ENCODE data around the gene SPIN1. TPM values are rescaled to one million over a fixed set of nuclear protein-coding genes. Genes with fewer than 3 reads are reported as not detected.
"Not testable (repeated sequence)": the region's sequence is repeated elsewhere in the genome, so short reads cannot be mapped to it uniquely, and the experiment has no call there.

The SPIN1 gene
- total and polyA plus RNA-seq, 7 donors: 2.5 to 17.2 (median 7.9) TPM

DNA sequence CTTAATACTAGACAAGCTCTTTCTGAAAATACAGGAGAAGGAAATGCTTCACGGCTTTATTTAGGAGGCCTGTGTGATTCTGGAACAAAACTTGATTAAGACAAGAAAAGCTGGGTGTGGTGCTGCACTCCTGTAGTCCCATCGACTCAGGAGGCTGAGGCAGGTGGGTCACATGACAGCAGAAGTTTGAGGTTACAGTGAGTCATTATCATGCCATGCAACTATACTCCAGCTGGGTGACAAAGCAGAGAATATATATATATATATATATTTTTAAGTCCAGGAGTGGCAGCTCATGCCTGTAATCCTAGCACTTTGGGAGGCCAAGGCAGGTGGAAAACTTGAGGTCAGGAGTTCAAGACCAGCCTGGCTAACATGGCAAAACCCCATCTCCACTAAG is 33.1 kb upstream of the SPIN1 start:
- intact Hi-C loops (cut with DNase I): no loop called here
- ATAC-seq: no peak
- H3K36me3 ChIP-seq (ENCODE audit: insufficient read depth in 1 of 2, low read depth in 1 of 2): no peaks in the 10 kb centered on the region
- WGBS, 3 donors: 73 to 84% (median 77%) methylated on average over 2 of the region's 2 CpGs
- TF ChIP-seq CTCF (IDR thresholded peaks at IDR 0.05): no peak
- DNase-seq: no peak
- H3K27ac ChIP-seq: no peak overlapping the region
- H3K9me3 ChIP-seq: no peaks in the 10 kb centered on the region
- no peak overlapping the region for H3K4me3 ChIP-seq
- H3K27me3 ChIP-seq (ENCODE audit: insufficient read depth in 3 of 3, low read length in 2 of 3): no peaks in the 10 kb centered on the region
- no peaks in the 10 kb centered on the region for H3K4me1 ChIP-seq

- H3K9me3 ChIP-seq; H3K4me1 ChIP-seq; DNase-seq; intact Hi-C loops (cut with DNase I); H3K27ac ChIP-seq; ATAC-seq; H3K36me3 ChIP-seq (ENCODE audit: insufficient read depth in 1 of 2, low read depth in 1 of 2); H3K27me3 ChIP-seq (ENCODE audit: insufficient read depth in 3 of 3, low read length in 2 of 3); H3K4me3 ChIP-seq: not testable (repeated sequence)
Observed at GRCh38 chr9:88357250-88357649, 31.0 kb upstream of the SPIN1 start.

- Histone ChIP-seq H3K36me3 (ENCODE audit: insufficient read depth in 1 of 2, low read depth in 1 of 2) (no peaks in the 10 kb centered on the region), H3K4me1 (no peaks in the 10 kb centered on the region), H3K27me3 (ENCODE audit: insufficient read depth in 3 of 3, low read length in 2 of 3) (no peaks in the 10 kb centered on the region), H3K9me3 (no peaks in the 10 kb centered on the region), H3K27ac (no peak overlapping the region), H3K4me3 (no peak overlapping the region)
- no peak for TF ChIP-seq CTCF (IDR thresholded peaks at IDR 0.05)
- 85 to 95% (median 86%) methylated on average over 4 of the region's 4 CpGs for WGBS, 3 donors
- intact Hi-C loops (cut with DNase I): no loop called here
- DNase-seq (no peak), ATAC-seq (no peak)
Observed at GRCh38 chr9:88358723-88359122, 29.5 kb upstream of the SPIN1 start.

DNA sequence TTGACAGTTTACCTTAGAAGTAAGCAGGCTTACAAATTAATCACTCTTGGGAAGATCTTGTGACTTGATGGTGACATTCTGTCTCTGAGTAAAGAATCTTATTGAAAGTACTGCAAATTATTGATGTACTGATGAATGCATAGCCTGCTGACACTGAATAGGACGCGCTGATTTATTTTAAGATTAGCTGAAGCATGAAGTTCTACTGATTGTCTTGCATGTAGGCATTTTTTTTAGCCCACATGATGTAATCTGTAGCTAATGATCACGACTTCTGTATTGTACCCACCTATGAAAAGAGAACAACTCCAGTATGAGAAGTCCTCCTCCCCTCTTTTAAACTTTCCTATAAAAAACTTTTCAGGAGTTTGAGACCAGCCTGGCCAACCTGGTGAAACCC is 28.3 kb upstream of the SPIN1 start:
- whole genome bisulfite sequencing, 3 donors: 84 to 87% (median 86%) methylated on average over 3 of the region's 3 CpGs
- no peak overlapping the region for H3K27ac ChIP-seq
- no peaks in the 10 kb centered on the region for H3K36me3 ChIP-seq (ENCODE audit: insufficient read depth in 1 of 2, low read depth in 1 of 2)
- intact Hi-C loops (cut with DNase I): no loop called here
- no peaks in the 10 kb centered on the region for H3K4me1 ChIP-seq
- no peak overlapping the region for H3K4me3 ChIP-seq
- ATAC-seq (no peak), DNase-seq (no peak)
- H3K9me3 ChIP-seq: no peaks in the 10 kb centered on the region
- no peaks in the 10 kb centered on the region for H3K27me3 ChIP-seq (ENCODE audit: insufficient read depth in 3 of 3, low read length in 2 of 3)
- no peak for TF ChIP-seq CTCF (IDR thresholded peaks at IDR 0.05)

- Histone ChIP-seq H3K36me3 (ENCODE audit: insufficient read depth in 1 of 2, low read depth in 1 of 2) (no peaks in the 10 kb centered on the region), H3K27ac (no peak overlapping the region), H3K27me3 (ENCODE audit: insufficient read depth in 3 of 3, low read length in 2 of 3) (no peaks in the 10 kb centered on the region), H3K9me3 (no peaks in the 10 kb centered on the region), H3K4me1 (no peaks in the 10 kb centered on the region), H3K4me3 (no peak overlapping the region)
- WGBS, 3 donors: 78 to 84% (median 82%) methylated on average over 2 of the region's 2 CpGs
- ATAC-seq (no peak), DNase-seq (no peak)
- intact Hi-C loops (cut with DNase I): no loop called here
- TF ChIP-seq CTCF (IDR thresholded peaks at IDR 0.05): no peak
Observed at GRCh38 chr9:88362681-88363080, 25.6 kb upstream of the SPIN1 start.

All from psoas muscle (tissue), 8 donors.